ENCODE data around the gene PCGF2.

Gene PCGF2

GRCh38 chr17:38712593-38712992 is 35.5 kb downstream of the PCGF2 start:
- H3K9ac ChIP-seq (ENCODE audit: insufficient read length): no peak overlapping the region
- no peaks in the 10 kb centered on the region for H3K9me3 ChIP-seq (ENCODE audit: low read depth, low read length)
- H3K36me3 ChIP-seq (ENCODE audit: insufficient read depth, low read length): peaks cover 25% of the 10 kb centered on the region; the same call in 1 of the 2 replicates
- DNase-seq (ENCODE audit: low read depth, low spot score): no peak
- no peak overlapping the region for H3K27ac ChIP-seq
- no peak overlapping the region for H3K4me3 ChIP-seq
- no peak for TF ChIP-seq EZH2 (IDR thresholded peaks at IDR 0.05)
- no peak for TF ChIP-seq POLR2AphosphoS5 (IDR thresholded peaks at IDR 0.05; ENCODE audit: borderline replicate concordance, low read depth, low read length)
- TF ChIP-seq FOXP2 (optimal IDR thresholded peaks at IDR 0.05; ENCODE audit: control extremely low read depth, extremely low read length, insufficient read depth): no peak

GRCh38 chr17:38711792-38712571 is 36.2 kb downstream of the PCGF2 start:
- peaks cover 25% of the 10 kb centered on the region; the same call in 1 of the 2 replicates for H3K36me3 ChIP-seq (ENCODE audit: insufficient read depth, low read length)
- no peak overlapping the region for H3K4me3 ChIP-seq
- no peak overlapping the region for H3K9ac ChIP-seq (ENCODE audit: insufficient read length)
- H3K9me3 ChIP-seq (ENCODE audit: low read depth, low read length): no peaks in the 10 kb centered on the region
- no peak overlapping the region for H3K27ac ChIP-seq
- DNase-seq (ENCODE audit: low read depth, low spot score): no peak
- TF ChIP-seq FOXP2 (optimal IDR thresholded peaks at IDR 0.05; ENCODE audit: control extremely low read depth, extremely low read length, insufficient read depth) (no peak), EZH2 (IDR thresholded peaks at IDR 0.05) (no peak), POLR2AphosphoS5 (IDR thresholded peaks at IDR 0.05; ENCODE audit: borderline replicate concordance, low read depth, low read length) (no peak)

GRCh38 chr17:38710985-38711384 is 37.2 kb downstream of the PCGF2 start:
- no peak overlapping the region for H3K4me3 ChIP-seq
- TF ChIP-seq EZH2 (IDR thresholded peaks at IDR 0.05) (no peak), FOXP2 (optimal IDR thresholded peaks at IDR 0.05; ENCODE audit: control extremely low read depth, extremely low read length, insufficient read depth) (no peak), POLR2AphosphoS5 (IDR thresholded peaks at IDR 0.05; ENCODE audit: borderline replicate concordance, low read depth, low read length) (no peak)
- peaks cover 18% of the 10 kb centered on the region; the same call in 1 of the 2 replicates for H3K36me3 ChIP-seq (ENCODE audit: insufficient read depth, low read length)
- H3K9ac ChIP-seq (ENCODE audit: insufficient read length): no peak overlapping the region
- H3K9me3 ChIP-seq (ENCODE audit: low read depth, low read length): no peaks in the 10 kb centered on the region
- H3K27ac ChIP-seq: no peak overlapping the region
- no peak for DNase-seq (ENCODE audit: low read depth, low spot score)

GRCh38 chr17:38710604-38710962 is 37.6 kb downstream of the PCGF2 start:
- no peak overlapping the region for H3K9ac ChIP-seq (ENCODE audit: insufficient read length)
- TF ChIP-seq POLR2AphosphoS5 (IDR thresholded peaks at IDR 0.05; ENCODE audit: borderline replicate concordance, low read depth, low read length): no peak
- TF ChIP-seq FOXP2 (optimal IDR thresholded peaks at IDR 0.05; ENCODE audit: control extremely low read depth, extremely low read length, insufficient read depth): no peak
- TF ChIP-seq EZH2 (IDR thresholded peaks at IDR 0.05): no peak
- H3K36me3 ChIP-seq (ENCODE audit: insufficient read depth, low read length): peaks cover 15% of the 10 kb centered on the region; the same call in 1 of the 2 replicates
- H3K9me3 ChIP-seq (ENCODE audit: low read depth, low read length): no peaks in the 10 kb centered on the region
- H3K27ac ChIP-seq: no peak overlapping the region
- no peak for DNase-seq (ENCODE audit: low read depth, low spot score)
- no peak overlapping the region for H3K4me3 ChIP-seq

- H3K27ac ChIP-seq: 0 out of 2 replicates have a peak overlapping the region, but pooled peaks have one; percentile 11
- DNase-seq (ENCODE audit: low read depth, low spot score): no peak
- no peak overlapping the region for H3K4me3 ChIP-seq
- H3K9ac ChIP-seq (ENCODE audit: insufficient read length): no peak overlapping the region
- TF ChIP-seq FOXP2 (optimal IDR thresholded peaks at IDR 0.05; ENCODE audit: control extremely low read depth, extremely low read length, insufficient read depth) (no peak), EZH2 (IDR thresholded peaks at IDR 0.05) (no peak)
- peaks cover 15% of the 10 kb centered on the region; the same call in 1 of the 2 replicates for H3K36me3 ChIP-seq (ENCODE audit: insufficient read depth, low read length)
- H3K9me3 ChIP-seq (ENCODE audit: low read depth, low read length): no peaks in the 10 kb centered on the region
Observed at GRCh38 chr17:38709864-38710603, 38.1 kb downstream of the PCGF2 start.

GRCh38 chr17:38709104-38709820 is 38.9 kb downstream of the PCGF2 start:
- no peak for DNase-seq (ENCODE audit: low read depth, low spot score)
- H3K36me3 ChIP-seq (ENCODE audit: insufficient read depth, low read length): peaks cover 15% of the 10 kb centered on the region; the same call in 1 of the 2 replicates
- H3K9me3 ChIP-seq (ENCODE audit: low read depth, low read length): no peaks in the 10 kb centered on the region
- H3K27ac ChIP-seq: no peak overlapping the region
- no peak for TF ChIP-seq FOXP2 (optimal IDR thresholded peaks at IDR 0.05; ENCODE audit: control extremely low read depth, extremely low read length, insufficient read depth)
- TF ChIP-seq POLR2AphosphoS5 (IDR thresholded peaks at IDR 0.05; ENCODE audit: borderline replicate concordance, low read depth, low read length): no peak
- no peak for TF ChIP-seq EZH2 (IDR thresholded peaks at IDR 0.05)
- H3K4me3 ChIP-seq: no peak overlapping the region
- H3K9ac ChIP-seq (ENCODE audit: insufficient read length): no peak overlapping the region

GRCh38 chr17:38707678-38708351 is 40.3 kb downstream of the PCGF2 start:
- Histone ChIP-seq H3K4me3 (no peak overlapping the region), H3K27ac (no peak overlapping the region), H3K9ac (ENCODE audit: insufficient read length) (no peak overlapping the region), H3K36me3 (ENCODE audit: insufficient read depth, low read length) (peaks cover 10% of the 10 kb centered on the region; the same call in 1 of the 2 replicates), H3K9me3 (ENCODE audit: low read depth, low read length) (no peaks in the 10 kb centered on the region)
- DNase-seq (ENCODE audit: low read depth, low spot score): no peak
- TF ChIP-seq EZH2 (IDR thresholded peaks at IDR 0.05): no peak
- no peak for TF ChIP-seq POLR2AphosphoS5 (IDR thresholded peaks at IDR 0.05; ENCODE audit: borderline replicate concordance, low read depth, low read length)
- TF ChIP-seq FOXP2 (optimal IDR thresholded peaks at IDR 0.05; ENCODE audit: control extremely low read depth, extremely low read length, insufficient read depth): no peak
